ENCODE data around the gene UBTD2.
"Not testable (repeated sequence)": the region's sequence is repeated elsewhere in the genome, so short reads cannot be mapped to it uniquely, and the experiment has no call there.

Gene UBTD2

DNA sequence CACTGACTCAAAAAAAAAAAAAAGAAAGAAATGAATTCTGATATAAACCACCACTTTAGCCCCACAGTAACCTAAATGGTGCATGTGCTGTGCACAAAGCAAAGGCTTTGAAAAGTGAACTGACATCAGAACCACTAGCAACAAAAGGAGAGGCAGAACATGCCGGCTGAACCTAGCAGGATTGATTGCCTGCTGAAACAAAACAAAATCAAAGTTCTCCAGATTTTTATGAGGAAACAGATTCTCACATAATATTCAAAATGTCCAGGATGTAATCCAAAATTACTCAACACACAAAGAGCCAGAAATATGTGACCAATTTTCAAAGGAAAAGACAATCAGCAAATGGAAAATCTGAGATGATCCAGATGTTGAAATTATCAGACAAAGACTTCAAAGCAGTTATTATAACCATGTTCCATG is 37.9 kb downstream of the UBTD2 start:
- DNase-seq (ENCODE audit: low spot score) = no peak

DNA sequence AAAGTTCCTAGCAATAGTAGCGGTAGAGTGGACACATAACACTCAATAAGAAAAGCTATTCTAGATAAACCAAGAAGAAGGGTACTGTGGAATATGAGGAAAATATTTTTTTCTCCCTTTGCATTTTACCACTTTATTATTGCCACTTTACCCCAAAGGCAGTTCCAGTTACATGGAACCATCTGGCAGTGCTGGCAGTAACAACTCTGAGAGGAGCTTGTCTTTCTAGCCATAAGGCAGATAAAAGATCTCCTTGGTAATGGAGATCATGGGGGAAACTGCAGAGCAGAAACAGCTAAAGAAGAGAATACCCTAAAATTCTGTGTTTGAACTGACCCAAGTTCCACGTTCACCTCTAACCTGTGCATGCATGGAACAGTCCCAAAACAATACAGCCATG is 38.5 kb downstream of the UBTD2 start:
- no peak for DNase-seq (ENCODE audit: low spot score)

DNA sequence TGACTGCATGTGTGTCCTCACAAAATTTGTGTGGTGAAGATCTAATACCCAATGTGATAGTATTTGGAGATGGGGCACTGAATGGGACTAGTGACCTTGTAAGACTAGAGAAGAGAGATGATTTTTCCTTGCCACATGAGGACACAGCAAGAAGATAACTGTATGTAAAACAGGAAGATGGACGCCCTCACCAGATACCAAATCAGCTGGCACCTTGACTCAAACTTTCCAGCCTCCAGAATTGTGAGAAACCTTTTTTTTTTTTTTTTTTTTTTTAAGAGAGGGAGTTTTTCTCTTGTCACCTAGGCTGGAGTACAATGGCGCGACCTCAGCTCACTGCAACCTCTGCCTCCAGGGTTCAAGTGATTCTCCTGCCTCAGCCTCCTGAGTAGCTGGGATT is 40.3 kb downstream of the UBTD2 start:
- no peak for DNase-seq (ENCODE audit: low spot score)

DNA sequence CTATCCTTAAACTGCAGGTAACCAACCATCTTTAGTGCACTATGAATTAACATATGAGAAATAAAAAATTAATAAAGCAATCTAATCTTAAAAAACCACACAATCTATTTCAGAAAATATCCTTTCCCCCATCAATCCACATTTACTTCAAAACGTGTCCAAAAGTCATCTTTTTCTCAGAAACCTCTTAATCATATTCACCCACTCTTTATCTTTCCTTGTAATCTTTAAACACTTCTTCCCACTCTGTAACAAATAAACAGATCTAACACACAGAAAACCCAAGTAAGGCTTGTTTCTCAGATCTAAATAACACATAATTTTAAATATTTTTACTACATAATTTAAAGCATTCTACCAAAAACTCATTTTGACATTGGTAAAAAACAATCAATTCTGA is 45.2 kb downstream of the UBTD2 start:
- no peak for DNase-seq (ENCODE audit: low spot score)

DNA sequence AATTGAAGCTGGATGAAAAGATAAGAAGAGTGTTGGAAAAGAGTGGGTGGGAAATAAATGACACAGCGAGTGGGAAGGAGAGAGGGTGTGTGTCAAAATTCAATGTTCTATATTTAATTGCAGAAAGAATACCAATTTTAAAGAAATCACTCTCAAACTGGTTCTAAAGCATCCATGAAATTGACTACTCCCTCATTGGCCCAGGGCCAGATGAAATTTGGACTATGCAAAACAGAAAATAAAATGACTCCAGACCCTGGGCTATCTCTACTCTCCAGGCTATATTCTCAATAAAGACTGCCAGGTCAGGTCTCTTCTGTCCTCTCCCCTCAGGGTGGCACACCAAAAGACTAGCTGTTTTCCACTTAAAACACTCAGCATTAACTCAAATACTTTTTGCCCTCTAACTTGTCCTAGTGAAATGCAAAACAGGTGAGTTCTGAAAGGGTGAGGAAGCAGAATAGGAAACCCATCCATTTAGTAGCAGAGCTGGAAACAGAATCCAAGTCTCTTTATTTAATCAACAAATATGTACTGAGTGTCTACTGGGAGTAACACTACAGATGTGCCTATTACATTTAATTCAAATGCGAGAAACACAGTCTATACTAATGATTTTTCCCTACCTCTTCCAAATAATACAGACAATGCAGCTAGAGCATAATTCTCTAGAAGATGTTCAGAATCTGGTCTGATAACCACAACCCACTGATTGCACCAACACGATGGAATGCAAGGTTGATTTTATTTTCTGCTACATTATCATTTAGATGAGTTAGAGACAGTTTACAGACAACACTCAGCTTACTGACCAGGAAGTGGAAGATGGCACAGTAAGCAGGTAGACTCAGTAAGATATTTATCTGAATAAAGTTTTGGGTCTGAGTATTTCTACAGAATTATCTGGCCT is 47.5 kb downstream of the UBTD2 start:
- DNase-seq (ENCODE audit: low spot score) = peak; percentile 58

DNA sequence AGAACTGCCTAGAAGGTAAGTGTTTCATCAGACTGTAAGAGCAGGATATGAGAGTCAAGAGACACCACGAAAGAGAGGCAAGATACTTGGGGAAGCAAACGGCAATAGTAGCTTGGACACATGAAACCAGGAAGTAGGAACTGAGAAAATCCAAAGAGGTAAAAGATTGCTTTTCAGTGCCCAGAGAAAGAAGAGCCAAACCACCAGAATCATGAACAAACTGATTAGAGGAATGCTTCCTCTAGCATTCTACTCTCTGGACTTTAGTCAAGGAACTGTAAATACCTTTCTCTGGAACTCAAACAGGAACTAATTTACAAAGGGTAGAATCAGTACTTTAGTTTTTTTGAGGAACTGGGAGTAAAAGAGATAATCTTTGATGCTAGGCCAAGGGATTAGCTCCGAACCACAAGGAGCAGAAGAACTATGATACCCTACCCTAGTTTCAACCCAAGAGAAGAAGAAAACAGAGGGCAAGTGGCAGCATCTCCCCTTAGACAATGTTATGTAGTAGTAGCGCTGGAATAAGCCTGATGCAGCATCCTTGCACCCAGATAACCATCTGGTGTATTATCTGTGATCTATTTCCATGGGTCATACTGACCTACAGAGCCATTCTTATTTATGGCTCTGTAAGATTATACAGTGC is 48.3 kb downstream of the UBTD2 start:
- peak; percentile 70 for DNase-seq (ENCODE audit: low spot score)

DNA sequence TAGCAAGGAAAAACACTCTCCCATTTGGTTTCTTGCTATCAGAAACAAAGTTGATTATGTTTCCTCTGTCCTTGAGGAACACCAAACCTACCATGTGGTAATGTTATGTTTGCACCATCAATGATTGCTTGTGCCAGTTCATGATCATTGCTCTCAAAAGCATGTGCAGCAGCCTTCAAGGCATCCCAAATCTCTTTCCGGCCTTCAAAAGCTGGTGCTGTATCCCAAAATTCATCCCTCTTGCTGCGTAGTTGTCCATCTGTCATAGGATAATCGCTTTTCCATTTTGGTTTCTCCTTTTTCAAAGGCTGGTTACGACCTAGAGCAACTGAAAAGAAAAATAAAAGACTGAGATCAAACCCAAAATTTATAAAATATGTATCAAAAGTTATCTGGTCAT is 49.5 kb downstream of the UBTD2 start:
- no peak for DNase-seq (ENCODE audit: low spot score)

DNA sequence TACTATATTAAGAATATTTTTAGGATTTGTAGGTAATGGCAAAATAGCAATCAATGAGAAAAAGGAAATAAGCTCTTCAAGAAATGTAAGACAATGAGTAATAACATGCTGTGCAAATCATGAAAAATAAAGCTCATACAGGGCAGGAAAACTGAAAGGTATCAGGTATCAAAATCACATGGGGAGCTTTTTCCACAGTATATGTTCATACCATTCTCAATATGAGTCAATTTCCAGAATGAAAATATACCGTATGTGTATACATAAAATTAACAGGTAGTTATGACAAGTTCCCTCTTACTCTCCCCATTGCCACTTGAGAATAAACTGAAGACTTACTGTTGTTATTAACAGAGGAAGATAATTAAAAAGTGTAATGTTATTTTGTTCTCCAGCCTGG is 53.7 kb downstream of the UBTD2 start:
- DNase-seq (ENCODE audit: low spot score) = no peak

DNA sequence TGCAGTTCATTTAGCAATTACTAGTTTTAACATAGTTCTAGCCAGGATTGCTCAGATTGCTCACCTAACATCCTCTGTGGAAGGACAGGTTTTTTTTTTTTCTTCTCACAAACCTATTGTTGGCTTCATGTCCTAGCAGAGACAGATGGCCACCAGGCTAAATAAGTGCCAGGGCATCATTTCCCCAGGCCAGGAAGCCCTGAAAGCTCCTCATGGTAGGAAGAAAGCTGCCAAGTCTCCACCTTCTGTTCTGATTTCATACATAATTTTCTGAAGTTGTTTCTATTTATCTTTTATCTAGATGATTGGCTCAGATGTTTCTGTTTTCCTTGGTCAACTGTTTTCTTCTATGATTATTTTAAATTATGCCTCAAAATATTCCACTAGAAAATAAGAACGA is 58.6 kb downstream of the UBTD2 start:
- no peak for DNase-seq (ENCODE audit: low spot score)

DNA sequence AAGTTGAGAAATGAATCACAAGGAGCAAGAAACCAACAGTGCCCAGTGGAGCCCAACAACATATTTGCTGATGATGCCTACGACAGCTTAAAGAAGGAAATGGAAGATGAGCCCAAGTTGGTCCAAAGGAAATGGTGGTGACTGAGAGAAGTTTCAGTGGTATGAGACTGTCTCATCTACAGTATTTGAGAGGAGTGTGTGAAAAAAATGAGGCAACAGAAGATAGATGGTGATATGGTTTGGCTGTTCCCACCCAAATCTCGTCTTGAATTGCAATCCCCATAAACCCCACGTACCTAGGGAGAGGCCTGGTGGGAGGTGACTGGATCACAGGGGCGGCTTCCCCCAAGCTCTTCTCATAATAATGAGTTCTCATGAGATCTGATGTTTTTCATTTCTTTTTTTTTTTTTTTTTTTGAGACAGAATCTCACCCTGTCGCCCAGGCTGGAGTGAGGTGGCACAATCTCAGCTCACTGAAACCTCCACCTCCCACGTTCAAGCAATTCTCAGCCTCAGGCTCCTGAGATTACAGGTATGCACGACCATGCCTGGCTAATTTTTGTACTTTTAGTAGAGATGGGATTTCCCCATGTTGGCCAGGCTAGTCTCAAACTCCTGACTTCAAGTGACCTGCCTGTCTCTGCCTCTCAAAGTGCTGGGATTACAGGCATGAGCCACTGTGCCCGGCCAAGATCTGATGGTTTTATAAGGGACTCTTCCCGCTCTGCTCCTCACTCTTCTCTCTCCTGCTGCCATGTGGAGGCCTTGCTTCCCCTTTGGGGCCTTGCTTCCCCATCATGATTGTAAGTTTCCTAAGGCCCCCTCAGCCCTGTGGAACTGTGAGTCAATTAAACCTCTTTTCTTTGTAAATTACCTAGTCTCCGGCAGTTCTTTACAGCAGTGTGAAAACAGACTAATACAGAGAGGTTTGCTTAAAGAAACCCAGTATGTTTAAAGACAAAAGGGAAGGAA is 59.4 kb downstream of the UBTD2 start:
- no peak for DNase-seq (ENCODE audit: low spot score)

DNA sequence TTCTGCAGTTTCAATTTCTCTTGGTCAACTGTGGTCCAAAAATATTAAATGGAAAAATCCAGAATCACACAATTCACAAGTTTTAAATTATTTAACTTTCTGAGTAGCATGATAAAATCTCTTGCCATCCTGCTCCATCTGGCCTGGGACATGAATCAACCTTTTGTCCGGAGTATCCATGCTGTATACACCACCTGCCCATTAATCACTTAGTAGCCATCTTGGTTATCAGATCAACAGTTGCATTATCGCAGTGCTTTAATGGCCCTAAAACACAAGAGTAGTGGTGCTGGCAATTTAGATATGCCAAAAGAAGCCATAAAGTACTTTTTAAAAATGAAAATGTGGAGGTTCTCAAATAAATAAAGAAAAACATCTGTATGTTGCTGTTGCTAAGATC is 64.3 kb downstream of the UBTD2 start:
- no peak for DNase-seq (ENCODE audit: low spot score)

DNA sequence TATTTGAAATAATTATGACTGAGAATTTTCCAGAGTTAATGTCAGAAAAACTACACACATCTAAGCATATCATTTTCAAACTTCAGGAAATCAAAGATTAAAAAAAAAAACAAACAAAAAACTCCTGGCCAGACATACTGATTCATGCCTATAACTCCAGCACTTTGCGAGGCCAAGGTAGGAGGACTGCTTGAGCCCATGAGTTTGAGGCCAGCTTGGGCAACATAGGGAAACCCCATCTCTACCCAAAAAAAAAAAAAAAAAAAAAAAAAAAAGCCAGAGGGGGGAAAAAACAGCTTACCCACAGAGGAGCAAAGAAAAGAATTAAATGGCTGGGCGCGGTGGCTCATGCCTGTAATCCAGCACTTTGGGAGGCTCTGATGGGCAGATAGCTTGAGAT is 67.2 kb downstream of the UBTD2 start:
- DNase-seq (ENCODE audit: low spot score) = no peak

DNA sequence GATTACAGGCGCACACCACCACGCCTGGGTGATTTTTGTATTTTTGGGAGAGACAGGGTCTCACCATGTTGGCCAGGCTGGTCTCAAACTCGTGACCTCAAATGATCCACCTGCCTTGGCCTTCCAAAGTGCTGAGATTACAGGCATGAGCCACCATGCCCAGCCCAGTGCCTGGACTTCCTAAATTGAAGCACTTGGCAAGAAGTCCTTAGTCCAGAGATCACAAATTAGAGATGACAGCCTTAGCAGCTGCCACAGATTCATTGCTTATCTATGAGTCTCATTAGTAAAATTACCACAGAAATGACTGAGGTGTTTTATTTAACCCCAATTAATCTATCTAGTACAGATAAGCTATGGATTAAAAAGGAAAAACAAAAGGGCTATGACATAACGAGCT is 70.4 kb downstream of the UBTD2 start:
- DNase-seq (ENCODE audit: low spot score) = no peak

DNA sequence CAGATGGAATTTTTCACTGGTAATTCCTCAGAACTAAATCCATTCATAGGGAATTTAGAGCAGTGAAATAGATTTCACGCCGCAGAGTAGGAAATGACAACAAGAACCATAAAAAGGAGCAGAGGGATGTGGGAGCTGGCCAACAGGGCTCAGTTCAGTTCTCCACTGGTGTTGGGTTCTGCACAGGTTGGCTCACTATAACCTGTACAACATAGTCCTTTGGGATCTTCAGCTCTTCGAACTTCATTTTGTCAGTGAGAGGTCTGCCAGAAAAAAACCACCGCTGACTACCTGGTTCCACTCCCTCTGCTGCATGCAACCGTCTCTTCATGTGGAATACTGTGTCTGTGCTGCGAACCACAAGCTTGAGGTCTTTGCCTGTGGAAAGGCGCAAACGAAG is 71.9 kb downstream of the UBTD2 start:
- DNase-seq (ENCODE audit: low spot score) = no peak

DNA sequence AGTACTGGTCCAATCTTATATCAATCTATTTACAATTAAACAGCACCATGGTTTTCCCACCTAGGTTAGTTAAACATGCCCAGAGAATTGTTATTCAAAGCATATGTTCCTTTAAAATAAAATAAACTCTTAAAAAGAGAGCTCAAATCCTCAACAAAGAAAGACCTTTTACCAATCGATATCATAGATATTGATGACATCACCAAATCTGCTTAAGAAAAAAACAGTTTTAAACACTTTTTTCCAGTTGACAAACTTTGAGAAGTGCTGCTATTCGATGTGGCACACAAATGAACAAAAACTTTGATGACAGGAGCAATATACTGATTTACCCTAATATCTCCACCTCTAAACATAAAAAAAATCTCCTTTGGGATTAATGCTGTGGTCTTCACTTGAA is 73.8 kb downstream of the UBTD2 start:
- DNase-seq (ENCODE audit: low spot score) = no peak

DNA sequence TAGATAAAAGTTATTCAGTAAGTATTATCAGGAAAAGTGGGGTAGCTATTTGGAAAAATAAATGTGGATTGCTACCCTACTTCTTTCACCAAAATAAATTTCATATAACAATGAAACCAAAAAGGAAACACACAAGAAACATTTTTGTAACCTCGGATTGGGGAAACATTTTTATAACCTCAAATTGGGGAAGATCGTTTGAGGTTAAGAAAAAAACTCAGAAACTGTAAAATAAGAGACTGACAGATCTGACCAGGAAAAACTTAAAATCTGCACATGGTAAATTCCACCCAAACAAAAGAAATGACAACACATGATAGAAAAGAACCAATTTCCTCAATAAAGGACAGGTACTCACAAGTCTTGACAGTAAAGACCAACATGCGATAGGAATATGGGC is 76.1 kb downstream of the UBTD2 start:
- no peak for DNase-seq (ENCODE audit: low spot score)

DNA sequence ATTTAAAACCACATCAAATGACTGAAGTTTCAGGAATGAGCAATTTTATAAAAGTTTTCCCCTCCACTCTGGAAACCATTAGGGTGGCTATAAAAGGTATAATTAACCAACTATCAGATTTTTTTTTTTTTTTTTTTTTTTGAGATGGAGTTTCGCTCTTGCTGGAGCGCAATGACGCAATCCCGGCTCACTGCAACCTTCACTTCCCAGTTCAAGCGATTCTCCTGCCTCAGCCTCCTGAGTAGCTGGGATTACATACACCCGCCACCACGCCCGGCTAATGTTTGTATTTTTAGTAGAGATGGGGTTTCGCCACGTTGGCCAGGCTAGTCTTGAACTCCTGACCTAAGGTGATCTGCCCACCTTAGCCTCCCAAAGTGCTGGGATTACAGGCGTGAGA is 77.6 kb downstream of the UBTD2 start:
- not testable (repeated sequence) for DNase-seq (ENCODE audit: low spot score)

DNA sequence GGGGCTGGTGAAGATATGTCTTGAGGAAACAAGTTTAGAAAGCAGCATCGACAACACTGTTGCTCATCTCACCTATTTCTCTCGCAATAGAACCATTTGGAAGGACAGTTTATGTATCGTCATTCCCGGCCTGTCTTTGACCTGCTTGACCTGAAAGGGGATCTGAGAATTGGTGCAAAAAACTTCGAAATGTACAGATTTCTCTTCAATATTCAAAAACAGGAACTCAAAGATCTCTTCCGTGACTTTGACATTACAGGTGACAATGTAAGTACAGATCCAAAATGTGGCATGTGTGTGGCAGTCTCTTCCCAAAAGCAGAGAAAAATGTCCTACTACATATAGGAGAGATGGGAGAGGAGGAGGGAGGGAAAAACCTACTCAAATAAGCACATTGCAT is 83.1 kb downstream of the UBTD2 start:
- no peak for DNase-seq (ENCODE audit: low spot score)

DNA sequence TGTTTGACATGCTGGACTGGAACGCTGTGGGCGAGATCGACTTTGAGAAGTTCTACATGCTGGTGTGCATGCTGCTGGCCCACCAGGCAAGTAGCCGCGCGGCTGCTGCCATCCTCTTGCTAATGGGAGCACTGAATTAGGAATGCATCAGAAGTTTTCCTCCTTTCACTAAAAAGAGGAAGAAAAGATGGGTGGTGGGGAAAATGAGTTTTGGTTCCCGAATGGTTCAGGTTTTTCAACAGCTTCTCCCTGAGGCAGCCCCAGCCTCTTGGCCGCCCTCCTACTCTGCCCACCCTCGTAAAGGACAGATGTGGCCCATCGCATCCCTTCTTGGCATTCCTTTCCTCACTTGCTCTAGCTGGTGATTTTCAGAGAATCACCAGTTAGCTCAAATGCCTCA is 84.1 kb downstream of the UBTD2 start:
- no peak for DNase-seq (ENCODE audit: low spot score)

DNA sequence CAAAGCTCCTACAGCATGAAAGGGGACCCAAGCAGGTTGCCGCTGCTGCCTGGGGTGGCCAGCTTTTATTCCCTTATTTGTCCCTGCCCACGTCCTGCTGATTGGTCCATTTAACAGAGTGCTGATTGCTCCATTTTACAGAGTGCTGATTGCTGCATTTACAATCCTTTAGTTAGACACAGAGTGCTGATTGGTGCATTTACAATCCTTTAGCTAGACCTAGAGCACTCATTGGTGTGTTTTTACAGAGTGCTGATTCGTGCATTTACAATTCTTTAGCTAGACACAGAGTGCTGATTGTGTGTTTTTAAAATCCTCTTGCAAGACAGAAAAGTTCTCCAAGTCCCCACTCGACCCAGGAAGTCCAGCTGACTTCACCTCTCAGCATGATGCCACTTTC is 85.8 kb downstream of the UBTD2 start:
- not testable (repeated sequence) for DNase-seq (ENCODE audit: low spot score)

DNA sequence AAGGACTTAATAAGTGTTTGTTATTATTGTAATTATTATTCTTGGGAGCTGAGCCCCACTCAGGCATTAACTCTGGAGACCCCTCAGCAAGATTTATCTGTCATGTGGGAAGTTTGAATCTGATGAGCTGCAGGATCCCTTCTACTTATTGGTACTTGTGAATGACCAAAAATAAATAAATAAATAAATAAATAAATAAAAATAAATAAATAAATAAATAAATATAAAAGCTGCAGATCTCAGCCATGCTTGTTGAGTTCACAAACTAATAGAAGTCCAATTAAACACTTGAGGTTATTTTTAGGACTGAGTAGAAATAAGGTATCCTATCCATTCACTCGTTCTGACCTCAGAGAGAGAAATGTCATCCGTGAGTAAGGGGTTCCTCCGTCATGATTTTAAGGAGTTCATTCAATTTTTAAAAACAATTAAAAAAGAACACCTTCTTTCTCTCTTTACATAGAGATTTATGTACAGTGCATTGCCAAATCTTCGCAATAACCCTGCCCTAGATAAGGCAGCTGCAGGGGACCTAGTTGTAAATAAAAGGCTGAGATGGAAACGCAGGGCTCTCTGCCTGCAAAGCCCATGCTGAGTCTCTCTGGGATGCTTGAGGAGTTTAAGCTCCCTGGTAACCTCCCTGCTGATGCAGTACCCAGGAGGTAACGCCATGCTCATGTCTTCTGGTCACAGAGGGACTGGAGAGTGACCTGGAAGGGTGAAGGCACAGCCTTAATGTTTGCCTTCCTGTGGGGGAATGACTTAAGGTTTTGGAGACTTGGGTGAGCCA is 88.4 kb downstream of the UBTD2 start:
- DNase-seq (ENCODE audit: low spot score) = no peak

DNA sequence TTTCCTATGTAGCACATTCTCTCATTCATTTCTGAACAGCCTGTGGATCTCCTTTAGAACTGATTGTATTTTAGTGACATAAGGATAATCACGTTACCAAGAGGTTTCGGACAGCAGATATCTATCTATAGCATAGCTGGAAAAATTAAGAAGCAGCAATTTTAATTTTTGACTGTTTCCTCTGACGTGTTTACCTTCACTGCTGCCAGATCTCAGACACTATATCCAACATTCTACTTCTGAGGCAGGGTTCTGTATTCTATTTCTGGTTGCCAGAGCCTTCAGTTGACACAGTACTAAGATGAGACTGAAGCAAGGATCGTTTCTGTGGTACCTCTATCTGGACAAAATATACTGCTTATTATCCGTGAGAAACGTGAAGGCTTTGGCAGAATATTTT is 89.7 kb downstream of the UBTD2 start, which contains the start of gene EFCAB9:
TSS of gene EFCAB9 (plus strand) at position 301 of the 400 bp plus-strand sequence. CDS start at position 302, 1 bp downstream.
- DNase-seq (ENCODE audit: low spot score) = no peak

Measured in LoVo (cell line).